GM21390 (cell line): ENCODE measurements around the gene ASGR1.

ENCODE experiments used
- ATAC-seq: cut with Tn5 transposase; IDR thresholded peaks from one replicate; pipeline ENCODE4 v1.9.1; 2021; ENCODE audit not compliant: unreplicated experiment

ASGR1 gene

DNA sequence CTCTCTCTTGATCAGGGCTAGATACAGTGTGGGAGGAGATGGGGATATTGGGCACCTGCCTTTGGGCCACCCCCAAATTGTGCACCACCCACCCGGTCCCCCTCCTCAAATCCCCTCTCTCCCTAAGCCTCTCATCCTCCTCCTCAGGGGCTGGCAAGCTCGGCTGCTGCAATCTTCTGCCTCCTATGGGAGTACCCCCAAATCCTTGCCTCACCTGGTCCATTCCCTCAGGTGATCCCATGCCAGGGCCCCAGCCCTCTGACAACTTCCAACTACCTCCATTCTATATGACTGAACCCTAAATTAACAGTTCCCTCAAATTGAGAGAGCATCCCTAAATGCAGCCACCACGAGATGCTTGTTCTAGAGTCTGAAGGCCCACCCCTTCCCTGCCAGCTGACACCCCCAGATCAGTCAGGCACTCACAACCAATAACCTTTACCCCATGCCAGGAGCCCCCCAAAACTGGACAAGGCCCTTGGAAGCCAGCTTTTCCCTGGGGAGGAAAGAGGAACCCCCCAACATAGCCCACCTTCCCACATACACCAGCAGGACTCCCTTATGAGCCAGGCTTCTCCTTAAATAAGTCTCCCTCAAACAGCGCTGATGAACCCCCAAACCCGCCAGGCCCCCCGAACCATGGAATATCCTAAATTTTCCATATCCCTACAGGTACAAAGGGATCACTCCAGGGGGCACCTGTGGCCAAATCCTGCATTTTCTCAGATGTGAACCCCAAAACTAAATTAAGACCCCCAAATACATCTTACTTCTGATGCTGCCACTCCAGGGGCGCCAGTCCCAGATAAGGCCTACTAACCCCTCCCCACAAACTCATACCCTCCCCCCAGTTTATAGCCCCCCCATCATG, 37.3 kb upstream of the ASGR1 start:
- no peak for ATAC-seq

DNA sequence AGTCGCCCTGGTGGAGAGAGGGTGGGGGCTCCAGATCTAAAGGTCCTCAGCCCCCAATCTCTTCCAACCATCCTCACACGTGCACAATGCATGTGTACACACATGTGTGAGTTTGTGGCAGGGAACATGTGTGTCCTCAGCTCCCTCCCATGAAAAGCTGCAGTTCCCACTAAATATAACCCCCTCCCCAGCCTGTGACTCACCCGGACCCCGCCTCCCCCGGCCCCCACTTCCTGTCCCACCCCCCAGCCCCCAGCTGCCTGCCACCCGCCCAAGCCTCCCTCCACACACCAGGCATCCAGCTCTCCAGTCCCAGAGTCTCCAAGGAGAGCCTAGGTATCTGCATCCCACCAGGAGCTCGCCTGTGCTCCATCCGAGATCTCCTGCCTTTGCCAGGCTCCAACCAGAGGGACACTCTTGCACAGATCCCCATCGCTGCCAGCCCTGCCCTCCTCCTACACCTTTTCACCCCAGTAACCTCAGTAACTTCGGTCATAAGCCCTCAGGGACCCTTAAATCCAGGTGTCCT, 36.5 kb upstream of the ASGR1 start:
- no peak for ATAC-seq

DNA sequence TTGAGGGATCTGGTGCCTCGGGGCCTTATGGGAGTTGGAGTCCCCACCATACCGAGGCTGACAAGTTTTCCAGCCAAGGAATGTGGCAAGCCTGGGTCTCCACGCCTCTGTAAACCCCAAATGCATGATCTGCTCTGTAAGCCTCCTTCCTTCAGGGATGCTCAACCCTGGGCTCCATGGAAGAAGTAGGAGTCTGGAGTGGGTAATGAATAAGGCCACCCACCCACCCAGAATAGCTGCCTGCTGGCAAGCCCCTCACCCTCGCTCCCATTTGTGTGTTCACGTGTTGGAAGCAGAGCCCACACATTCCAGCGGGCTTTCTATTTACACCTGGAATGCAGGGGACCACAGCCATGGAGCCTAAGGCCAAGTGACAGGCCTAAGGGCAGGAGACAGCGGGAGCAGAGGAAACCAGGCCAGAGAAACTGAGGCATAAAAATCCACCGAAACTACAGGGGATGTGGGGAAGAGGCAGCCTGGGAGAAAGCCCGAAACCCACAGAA, 36.0 kb upstream of the ASGR1 start:
- no peak for ATAC-seq

DNA sequence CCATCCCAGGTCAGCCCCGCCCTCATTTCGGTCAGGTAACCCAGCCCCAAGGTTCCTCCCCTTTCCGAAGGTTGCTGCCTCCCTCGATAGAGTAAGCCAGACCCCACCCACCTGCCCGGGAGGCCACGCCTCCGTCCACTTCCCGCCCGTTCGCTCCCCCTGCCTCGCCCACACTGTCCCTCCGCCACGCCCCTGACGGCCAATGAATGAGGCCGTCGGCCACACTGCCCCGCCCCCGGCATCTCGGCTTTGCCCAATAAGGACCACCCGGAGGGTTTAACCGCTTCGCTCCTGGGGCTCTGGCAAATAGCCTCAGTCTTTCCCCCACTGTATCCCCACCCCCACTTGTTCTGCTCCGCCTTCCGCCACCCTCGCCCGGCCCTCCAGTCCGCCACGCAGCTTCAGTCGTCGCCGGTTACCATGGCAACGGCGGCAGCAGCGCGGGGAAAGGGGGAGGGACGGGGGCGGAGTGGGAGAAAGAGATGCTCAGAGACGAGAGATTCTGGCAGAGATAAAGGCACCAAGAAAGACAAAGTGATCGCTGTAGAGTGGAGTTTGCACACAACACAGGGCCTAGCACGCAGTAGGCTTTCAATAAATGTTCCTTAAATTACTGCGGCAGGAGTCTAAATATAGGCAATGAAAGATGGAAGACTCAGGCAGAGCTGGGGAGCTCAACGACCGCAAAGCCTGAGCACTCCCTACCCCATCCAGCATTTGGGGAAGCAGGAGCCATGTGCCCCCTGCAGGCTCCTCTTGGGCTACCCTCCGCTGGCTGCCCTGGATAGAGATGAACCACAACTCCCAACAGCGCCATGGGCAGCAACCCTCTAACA, 35.3 kb upstream of the ASGR1 start:
- ATAC-seq = peak; percentile 68

DNA sequence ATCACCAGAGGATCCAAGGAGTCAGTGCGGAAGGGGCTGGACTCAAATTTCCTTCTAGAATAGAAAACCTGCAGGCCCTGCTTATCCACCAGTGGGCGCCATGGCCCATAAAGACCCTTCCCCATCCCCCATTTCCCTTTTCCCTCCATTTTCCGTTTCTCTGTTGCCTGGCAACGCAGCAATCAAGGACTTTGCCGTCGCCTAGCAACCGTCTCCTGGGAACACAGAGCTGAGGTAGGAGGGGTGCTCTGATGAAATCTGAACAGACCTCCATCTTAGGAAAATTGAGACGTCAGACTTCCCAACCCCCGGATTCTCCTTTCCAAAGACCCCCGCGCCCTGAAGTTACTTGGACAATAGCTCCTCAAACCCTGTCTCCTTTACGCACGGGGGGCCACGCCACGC, 34.7 kb upstream of the ASGR1 start:
- no peak for ATAC-seq

DNA sequence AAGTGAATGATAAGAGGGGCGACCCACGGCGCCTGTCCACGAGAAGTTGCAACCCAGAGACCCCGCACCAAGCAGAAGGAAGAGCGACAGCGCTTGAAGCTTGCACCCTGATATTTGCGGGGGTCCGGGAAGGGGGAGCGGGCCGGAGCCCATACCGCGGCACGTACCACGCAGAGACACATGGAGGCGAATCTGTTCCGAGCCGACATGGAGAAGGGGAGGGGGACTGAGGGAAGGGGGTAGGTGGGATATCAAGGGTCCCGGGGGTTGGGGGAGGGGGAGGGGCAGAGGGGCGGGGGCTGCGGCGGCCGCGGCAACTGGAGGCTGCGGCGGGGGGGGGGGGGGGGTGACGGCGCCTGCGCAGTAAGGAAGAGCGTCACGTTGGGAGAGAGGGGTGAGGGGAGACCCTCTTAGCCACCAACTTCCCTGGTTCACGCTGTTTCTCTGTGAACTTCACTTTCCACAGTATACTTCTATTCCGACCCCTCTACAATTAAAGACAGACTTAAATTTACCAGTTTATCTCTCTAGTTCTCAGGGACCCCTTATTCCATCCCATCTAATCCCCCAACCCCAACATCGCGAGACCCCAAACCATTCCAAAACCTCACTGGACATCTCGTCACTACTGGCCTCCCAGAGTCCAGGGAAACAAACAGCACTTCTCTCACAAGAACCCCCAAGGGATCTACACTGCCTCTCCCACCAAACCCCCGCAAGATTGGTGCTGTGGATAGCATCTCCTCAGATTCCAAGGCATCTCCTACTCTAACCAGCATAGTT, 32.5 kb upstream of the ASGR1 start:
- no peak for ATAC-seq

DNA sequence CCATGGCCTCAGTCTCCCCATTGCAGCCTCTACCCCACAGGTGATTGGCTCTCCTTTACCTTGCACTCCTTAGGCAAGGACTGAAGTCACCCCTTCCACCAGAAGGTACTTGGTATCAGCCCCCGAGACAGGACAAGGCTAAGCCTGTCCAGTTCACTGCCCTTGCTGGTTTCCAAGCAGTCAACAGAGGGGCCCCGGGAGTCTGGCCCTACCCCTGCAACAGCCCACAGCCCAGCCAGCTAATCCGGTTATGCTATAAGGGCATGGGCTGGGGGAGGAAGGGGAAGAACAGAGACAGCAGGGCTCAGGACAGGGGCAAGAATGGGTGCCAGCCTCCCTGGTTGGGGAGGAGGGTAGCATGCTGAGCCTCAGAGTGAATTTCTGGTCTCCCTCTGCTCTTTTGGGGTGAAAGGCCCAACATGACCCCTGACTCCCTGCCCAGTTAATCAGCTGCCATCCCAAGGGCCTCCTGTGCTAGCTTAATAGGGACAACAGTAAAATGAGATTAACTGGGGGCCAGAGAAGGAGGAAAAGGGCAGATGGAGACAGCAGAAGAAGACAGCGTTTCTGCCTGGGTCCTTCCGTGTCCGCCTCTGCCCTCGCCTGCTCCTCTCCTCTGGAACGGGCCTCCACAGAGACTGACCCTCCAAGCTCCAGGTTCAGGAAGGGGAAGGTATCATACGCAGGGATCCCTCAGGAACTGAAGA, 29.7 kb upstream of the ASGR1 start:
- ATAC-seq = no peak

DNA sequence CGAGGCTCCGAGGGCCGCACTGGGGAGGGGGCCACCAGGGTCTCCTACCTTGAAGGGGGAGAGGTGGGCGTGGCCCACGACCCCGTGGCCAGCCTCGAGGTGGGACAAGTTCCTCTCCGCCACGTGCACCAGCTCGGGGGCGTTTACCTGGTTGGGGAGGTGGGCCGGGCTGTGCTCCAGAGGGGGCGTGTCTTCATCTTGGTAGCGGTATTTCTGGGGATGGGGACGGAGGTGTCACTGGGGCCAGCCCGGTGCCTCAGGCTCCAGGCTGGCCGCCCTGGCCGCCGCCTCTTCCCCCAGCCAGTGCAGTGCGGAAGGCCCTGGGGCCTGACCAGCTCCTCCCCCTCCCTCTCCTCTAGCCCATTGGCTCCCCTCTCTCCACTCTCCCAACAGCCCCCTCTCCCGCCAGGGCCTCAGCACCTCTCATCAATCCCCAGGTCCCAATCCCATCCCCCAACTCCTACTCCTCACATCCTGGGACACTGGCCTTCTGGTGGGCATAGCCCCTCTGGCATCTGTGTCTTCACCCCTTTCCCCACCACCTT, 28.9 kb upstream of the ASGR1 start:
- no peak for ATAC-seq

DNA sequence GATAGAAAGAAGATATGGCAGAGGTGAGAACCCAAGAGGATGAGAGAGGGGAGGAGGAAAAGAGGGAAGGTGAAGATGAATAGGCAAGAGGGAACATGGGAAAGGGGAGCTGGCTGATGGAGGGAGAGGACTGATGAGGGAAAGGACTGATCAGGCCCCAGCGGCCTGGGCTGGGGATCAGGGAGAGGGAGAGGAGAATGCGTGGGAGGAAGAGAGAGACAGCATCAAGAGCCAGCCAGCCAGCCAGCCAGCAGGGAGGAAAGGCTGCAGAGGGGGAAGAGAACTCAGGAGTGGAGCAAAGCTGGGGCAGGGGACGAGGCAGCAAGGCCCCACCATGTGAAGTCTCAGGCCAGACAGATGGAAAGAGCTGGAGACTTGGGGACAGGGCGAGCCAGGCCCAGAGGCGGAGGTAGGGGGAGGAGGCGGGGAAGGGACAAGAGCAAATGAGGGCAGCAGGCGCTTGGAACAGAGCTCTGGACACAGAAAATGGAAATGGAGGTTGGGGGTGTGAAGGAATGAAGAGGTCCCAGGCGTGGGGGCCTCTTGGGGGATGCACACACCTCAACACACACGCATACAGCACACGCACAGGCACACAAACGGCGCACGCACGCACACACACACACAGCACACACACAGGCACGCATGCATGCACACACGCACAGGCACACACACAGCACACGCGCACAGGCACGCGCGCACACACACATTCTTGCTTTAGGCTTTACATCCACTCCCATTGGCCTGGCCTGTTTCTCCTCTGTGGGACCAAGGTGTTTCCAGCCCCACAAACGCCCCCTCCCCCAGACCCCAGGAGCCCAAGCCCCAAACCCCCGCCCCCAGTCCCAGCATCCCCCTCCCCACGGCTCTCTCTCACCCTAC, 28.2 kb upstream of the ASGR1 start:
- ATAC-seq = no peak

DNA sequence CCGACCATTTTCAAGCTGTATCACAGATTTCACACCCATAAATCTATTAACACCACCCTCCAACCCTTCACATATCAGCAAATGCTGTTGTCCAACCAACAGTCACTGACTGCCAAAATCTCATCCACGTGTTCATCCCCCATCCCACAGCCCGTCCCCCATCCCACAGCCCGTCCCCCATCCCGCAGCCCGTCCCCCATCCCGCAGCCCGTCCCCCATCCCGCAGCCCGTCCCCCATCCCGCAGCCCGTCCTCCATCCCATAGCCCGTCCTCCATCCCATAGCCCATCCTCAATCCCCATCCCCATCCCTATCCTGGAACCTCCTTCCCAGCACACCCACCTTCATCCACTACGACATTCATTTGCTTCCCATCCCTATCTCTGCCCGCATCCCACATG, 26.4 kb upstream of the ASGR1 start:
- ATAC-seq = no peak

DNA sequence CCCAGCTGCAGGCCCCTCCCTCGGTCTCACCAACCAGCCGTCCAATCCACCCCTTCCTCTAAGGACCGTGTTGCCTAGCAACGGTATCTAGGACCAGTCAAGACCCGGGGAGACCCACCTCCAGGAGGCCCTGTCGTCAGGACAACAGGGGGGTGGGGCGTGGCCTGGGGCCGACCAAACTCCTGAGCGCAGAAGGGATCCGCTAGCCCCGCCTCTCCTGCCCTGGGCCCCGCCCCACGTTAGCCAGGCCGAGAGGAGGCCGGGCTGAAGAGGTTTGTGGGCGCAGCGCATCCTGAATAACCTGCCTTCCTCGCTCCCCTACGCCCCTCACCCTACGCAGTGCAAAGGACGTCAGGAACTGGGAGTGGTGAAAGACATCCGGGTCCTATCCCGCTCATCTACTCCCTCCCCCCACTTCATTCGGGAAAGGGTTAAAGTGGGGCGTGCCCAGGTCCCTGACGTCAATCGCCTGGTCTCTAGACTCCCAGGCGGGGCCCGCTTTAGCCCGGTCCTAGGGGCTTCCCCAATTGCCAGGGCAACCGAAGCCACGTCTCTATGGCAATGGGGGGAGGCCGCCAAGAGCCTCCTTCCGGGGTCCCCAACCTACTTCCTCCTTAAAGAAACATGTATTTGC, 25.8 kb upstream of the ASGR1 start:
- ATAC-seq = peak; percentile 78

DNA sequence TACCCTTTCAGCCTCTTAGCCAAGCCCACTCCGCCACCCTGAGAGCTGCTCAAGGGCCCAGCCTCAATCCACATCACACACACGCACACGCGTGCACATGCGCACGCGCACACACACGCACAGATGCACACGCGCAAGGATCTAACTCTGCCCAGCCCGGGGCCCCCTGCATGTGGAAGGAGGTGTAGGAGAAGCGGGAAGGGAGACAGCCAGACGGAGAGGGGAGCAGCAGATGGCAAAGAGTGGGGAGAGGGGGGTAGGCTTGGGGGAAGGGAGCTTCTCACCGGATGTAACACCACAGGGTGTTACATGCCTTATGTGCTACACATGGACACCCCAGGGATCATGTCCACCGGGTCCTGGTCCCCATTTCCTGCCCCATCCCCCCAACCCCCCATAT, 25.2 kb upstream of the ASGR1 start:
- no peak for ATAC-seq

DNA sequence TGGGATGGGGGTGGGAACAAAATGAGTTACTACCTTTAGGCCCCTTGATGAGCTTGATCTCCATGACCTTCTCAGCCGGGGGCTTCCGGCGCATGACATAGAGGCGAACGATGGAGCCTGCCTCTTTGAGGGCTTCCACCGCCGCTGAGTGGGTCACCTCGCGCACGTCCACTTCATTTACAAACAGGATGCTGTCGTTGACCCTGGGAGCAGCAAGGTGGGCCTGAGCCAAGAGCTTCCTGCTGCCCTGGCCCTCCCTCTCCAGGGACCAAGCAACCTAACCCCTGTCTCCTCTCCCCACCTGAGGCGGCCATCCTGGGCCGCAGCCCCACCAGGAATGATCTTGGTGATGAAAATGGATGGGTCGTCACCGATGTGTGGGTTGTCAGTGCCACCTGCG, 24.2 kb upstream of the ASGR1 start:
- no peak for ATAC-seq

DNA sequence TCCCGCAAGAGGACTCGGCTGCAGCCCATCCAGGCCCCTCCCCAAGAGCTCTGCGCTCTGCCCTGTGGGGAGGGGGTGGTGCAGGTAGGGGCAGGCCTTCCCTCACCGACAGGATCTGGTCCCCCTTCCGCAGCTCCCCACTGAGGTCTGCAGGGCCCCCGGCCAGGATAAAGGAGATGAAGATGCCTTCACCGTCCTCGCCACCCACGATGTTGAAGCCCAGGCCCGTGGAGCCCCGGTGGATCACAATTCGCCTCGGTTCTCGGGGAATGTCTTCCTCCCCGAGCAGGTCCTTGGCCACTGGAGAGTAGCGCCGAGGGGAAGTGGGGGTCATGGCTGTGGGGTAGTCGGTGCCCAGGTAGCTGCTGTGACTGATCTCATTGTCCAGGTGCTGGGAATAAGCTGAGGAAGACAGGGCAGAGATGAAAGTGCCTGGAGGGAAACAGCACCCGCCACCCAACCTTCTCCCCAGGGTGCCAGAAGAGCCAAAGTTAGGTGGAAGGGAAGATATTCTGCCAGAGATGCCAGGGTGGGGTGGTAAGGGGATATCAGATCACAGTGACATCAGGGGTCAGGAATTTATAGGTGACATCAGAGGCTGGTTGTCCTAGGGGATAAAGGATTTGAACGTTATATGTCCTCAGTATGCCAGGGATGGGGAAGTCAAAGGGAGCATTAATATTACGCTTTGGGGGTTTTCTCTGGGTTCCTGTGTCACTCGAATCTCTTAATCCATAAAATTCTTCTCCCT, 17.7 kb upstream of the ASGR1 start:
- no peak for ATAC-seq

DNA sequence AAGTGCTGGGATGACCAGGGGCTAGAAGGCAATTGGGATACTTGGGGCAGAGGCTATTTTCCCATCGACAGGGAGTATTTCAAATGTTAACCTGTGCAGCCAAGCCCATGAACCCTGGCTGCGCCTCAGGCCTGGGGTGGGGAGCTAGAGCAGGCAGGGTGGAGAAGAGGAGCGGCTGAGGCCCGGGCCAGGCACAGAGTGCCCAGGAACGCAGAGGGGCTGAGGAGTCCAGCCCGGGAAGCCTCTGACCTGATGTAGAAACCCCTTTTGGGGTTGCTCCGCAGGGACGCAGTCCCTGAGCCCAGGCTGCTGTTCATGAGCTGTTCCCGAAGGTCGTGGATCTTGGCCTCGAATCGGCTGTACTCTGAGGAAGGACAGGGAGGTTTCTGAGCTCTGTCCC, 16.8 kb upstream of the ASGR1 start:
- ATAC-seq = no peak

DNA sequence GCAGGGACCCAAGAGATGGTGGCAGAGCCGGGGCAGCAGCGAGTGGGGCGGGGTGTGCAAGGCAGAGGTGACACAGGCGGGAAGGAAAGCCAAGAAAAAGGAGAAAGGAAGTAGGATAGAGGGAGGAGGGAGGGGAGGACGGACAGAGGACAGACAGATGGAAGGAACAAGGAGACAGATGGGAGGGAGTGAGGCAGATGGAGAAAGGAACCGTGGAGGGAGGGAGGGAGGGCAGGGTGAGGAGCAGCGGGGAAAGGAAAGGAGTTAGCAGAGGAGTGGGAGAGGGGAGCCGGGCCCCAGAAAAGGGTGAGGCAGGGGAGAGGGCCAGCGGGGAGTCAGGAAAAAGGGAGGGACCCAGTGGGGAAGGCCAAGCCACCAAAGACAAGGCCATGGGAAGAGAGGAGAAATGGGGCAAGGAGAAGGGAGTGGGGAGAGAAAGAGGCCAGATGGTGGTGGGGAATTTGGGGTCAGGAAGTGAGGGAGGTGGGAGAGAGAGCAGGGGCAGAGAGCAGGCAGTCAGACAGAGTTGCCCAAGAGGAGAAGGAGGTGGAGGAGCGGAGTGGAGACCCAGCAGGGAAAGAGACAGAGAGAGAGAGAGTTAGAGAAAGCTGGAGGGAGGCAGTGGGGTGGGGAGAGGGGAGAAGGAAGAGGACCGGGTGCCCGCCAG, 13.2 kb upstream of the ASGR1 start:
- ATAC-seq = no peak

DNA sequence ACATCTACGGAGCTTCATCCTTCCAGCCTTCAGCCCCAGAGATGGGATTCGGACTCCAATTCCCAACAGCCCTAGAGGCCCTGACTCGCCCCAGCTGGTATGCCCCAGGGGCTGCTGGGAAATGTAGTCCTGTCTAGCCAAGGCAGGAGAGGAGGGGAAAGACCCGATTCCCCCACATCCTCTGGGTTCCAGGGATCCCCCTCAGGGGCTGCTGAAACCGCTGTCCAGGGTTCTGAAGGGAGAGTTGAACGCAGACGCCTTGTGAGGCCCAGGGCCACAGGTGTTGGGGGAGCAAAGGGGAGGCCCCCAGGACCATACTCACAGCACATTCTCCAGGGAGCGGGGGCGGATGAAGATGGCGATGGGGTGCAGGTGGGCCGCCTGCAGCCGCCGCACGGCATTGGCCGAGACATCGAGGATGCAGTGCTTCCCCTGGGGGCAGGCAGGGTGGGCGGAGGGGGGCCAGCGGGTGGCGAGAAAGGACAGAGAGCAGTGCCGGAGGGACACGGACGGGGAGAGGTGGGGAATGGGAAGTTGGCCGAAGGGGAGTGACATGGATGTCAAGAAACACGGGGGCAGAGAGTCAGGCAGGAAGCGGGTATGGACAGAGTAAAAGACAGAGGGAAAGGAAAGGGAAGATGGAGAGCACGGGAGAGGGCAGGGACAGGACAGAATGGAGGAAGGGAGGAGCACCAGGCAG, 12.6 kb upstream of the ASGR1 start:
- ATAC-seq = no peak
